Measurements from ENCODE around the gene BTBD9. TPM values are rescaled to one million over a fixed set of nuclear protein-coding genes. Genes with fewer than 3 reads are reported as not detected.
A peak's percentile ranks its signal among the peaks of the same experiment; 100 is the strongest.

BTBD9 gene
- total RNA-seq, 2 donors from 2014 or later, result 15.3 to 23.6 TPM

DNA sequence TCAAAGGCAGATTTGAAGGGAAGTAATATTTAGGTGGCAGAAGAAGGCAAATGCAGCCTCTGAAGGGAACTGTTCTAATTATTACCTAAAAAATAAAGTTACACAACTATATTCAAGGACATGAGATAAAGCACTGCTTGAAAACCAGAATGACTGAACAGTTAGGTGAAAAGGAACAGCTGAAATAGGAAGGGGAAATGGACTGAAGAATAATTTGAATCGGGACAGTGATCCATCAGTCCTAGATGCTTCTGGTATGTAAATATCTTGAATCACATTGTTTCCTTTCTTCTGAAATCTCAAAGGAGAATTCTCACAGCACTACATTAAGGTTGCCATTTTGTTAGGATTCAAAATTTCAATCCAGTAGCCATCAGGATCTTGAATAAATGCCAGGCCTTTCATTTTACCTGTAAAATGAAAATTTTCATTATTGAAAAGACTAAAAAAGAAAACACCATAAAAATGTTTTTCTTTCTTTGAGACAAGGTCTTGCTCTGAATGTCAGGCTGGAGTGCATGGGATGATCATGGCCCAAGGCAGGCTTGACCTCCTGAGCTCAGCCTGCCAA is 37.3 kb upstream of the BTBD9 start:
- H3K9me3 ChIP-seq, result no peaks in the 10 kb centered on the region
- no peak overlapping the region for H3K4me3 ChIP-seq
- H3K36me3 ChIP-seq, result no peaks in the 10 kb centered on the region
- no peak overlapping the region for H3K9ac ChIP-seq (ENCODE audit: low read depth in 2 of 2, low read length in 2 of 2)
- H3K27me3 ChIP-seq, result no peaks in the 10 kb centered on the region
- intact Hi-C loops (cut with DNase I), result loop anchor here (10.0 kb wide), 1 partner anchor 162 kb away; no protein-coding TSS in a partner anchor
- TF ChIP-seq, protein P1, sequence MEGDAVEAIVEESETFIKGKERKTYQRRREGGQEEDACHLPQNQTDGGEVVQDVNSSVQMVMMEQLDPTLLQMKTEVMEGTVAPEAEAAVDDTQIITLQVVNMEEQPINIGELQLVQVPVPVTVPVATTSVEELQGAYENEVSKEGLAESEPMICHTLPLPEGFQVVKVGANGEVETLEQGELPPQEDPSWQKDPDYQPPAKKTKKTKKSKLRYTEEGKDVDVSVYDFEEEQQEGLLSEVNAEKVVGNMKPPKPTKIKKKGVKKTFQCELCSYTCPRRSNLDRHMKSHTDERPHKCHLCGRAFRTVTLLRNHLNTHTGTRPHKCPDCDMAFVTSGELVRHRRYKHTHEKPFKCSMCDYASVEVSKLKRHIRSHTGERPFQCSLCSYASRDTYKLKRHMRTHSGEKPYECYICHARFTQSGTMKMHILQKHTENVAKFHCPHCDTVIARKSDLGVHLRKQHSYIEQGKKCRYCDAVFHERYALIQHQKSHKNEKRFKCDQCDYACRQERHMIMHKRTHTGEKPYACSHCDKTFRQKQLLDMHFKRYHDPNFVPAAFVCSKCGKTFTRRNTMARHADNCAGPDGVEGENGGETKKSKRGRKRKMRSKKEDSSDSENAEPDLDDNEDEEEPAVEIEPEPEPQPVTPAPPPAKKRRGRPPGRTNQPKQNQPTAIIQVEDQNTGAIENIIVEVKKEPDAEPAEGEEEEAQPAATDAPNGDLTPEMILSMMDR (IDR thresholded peaks at IDR 0.05), result no peak
- no peaks in the 10 kb centered on the region for H3K4me1 ChIP-seq
- DNase-seq, result no peak
- H3K27ac ChIP-seq, result no peak overlapping the region

DNA sequence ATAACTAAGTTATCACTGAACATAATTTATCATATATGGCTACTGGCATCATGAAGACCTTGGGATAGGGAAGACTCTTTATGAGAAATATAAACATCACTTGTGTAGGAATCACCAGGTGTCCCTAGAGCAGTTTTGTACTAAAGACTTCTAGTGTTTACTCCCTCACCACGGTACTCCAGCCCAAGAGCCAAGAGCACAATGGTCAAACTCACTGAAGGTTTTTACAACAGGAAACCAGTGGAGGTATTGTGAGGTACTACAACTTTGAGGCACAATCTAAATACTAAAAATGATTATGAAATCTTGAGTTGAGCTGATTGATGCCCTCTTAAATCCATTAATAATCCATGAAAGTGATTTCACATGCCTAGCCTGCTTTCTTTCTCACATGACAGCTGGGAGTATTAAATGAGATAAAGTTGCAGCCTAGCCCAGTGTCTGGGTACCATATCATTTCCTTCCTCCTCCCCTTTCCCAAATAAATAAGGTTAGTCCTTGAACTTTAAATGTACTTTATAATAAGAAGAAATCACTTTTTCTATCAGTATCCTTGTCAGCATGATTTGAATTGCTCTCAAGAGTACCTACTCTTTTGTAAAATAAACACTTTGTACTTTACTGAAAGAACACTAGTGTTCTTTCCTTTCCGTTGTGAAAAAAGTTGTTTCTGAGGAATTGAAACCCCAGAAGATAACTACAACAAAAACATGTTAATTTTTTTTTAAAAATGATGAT is 36.7 kb upstream of the BTBD9 start:
- Histone ChIP-seq H3K4me3 (no peak overlapping the region), H3K36me3 (no peaks in the 10 kb centered on the region), H3K27ac (no peak overlapping the region), H3K27me3 (no peaks in the 10 kb centered on the region), H3K9me3 (no peaks in the 10 kb centered on the region), H3K9ac (ENCODE audit: low read depth in 2 of 2, low read length in 2 of 2) (no peak overlapping the region), H3K4me1 (no peaks in the 10 kb centered on the region)
- TF ChIP-seq, protein P1 (IDR thresholded peaks at IDR 0.05), result no peak
- intact Hi-C loops (cut with DNase I), result loop anchor here (10.0 kb wide), 1 partner anchor 162 kb away; no protein-coding TSS in a partner anchor
- DNase-seq, result no peak

DNA sequence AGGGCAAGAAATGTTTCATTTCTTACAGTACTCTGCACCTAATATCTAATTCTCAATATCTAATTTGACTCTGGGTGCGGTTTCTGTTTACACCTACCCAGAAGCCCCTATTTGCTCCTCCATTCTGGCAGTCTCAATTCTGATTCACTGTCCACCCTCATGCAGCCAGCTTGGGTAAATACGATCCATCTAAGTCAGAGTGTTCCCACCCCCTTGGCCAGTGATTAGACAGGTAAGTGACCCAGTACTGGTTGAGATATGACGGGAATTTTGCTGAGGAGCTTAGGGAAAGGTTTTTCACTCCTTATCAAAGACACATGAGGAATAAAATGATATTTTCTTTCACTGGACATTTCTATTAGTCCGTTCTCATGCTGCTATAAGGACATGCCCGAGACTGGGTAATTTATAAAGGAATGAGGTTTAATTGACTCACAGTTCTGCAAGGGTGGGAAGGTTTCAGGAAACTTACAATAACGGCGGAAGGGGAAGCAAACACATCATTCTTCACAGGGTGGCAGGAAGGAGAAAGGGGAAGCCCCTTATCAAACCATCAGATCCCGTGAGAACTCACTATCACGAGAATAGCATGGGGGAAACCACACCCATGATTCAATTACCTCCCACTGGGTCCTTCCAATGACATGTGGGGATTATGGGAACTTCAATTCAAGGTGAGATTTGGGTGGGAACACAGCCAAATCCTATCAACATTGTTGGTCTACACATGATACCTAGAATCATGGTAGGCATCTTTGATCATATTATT is 33.9 kb upstream of the BTBD9 start:
- no peak overlapping the region for H3K27ac ChIP-seq
- H3K4me1 ChIP-seq, result no peaks in the 10 kb centered on the region
- no peak for DNase-seq
- H3K9ac ChIP-seq (ENCODE audit: low read depth in 2 of 2, low read length in 2 of 2), result no peak overlapping the region
- intact Hi-C loops (cut with DNase I), result loop anchor here (10.0 kb wide), 1 partner anchor 159 kb away; no protein-coding TSS in a partner anchor
- H3K36me3 ChIP-seq, result no peaks in the 10 kb centered on the region
- no peaks in the 10 kb centered on the region for H3K27me3 ChIP-seq
- H3K4me3 ChIP-seq, result no peak overlapping the region
- no peaks in the 10 kb centered on the region for H3K9me3 ChIP-seq
- TF ChIP-seq, protein P1 (IDR thresholded peaks at IDR 0.05), result no peak

DNA sequence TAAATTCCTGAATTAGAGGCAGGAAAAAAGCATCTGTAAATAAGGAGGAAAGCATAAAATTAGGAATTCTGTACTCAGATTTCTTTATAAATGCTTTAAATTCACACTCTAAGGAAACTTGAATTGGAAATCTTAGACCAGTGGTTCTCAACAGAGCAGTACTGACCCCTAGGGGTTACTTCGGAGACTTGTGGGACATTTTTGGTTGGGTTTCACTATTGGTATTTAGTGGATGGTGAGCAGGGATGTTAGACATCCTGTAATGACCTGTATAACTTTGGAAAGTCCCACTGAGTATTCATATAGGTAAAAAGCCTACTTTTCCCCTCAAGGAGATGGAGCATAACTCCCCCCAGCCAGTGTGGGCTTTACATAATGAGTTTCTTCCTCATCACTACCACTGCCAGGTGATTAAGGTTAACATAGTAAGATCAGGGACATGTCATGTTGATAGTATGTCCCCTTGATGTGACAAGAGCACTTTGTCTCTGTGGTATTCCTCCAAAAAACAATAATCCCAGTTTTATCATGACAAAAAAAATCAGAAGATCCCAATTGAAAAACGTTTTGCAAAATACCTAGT is 32.2 kb upstream of the BTBD9 start:
- intact Hi-C loops (cut with DNase I), result loop anchor here (10.0 kb wide), 1 partner anchor 157 kb away; no protein-coding TSS in a partner anchor
- no peak overlapping the region for H3K27ac ChIP-seq
- TF ChIP-seq, protein P1 (IDR thresholded peaks at IDR 0.05), result peak; percentile 55
- no peaks in the 10 kb centered on the region for H3K9me3 ChIP-seq
- no peaks in the 10 kb centered on the region for H3K4me1 ChIP-seq
- no peaks in the 10 kb centered on the region for H3K36me3 ChIP-seq
- no peak overlapping the region for H3K4me3 ChIP-seq
- H3K27me3 ChIP-seq, result no peaks in the 10 kb centered on the region
- no peak overlapping the region for H3K9ac ChIP-seq (ENCODE audit: low read depth in 2 of 2, low read length in 2 of 2)
- DNase-seq, result peak; percentile 28

Data from colonic mucosa (tissue), 4 donors.